Neural progenitor cell (in vitro differentiated cells): ENCODE measurements around the gene BLOC1S4.

ENCODE experiments used
- CTCF ChIP-seq: fragments of 200-600 bp; sonication (generic); IDR thresholded peaks from 2 replicates; pipeline ENCODE4 v1.5.1; 2017; ENCODE audit warnings: antibody characterized with exemption, mild to moderate bottlenecking
- EZH2 ChIP-seq: fragments of 200-600 bp; sonication (generic); IDR thresholded peaks from 2 replicates; pipeline ENCODE4 v1.6.1; 2017; ENCODE audit warnings: antibody characterized with exemption, mild to moderate bottlenecking, moderate library complexity
- EZH2phosphoT487 ChIP-seq: fragments of 200-600 bp; sonication (generic); IDR thresholded peaks from 2 replicates; pipeline ENCODE4 v1.6.1; 2017; ENCODE audit warnings: antibody characterized with exemption

GRCh38 chr4:6719611-6720179 is 3.7 kb downstream of the BLOC1S4 start:
- TF ChIP-seq EZH2 (no peak), CTCF (no peak), EZH2phosphoT487 (no peak)
